ENCODE results near the gene RTN4RL1. TPM values are rescaled to one million over a fixed set of nuclear protein-coding genes. Genes with fewer than 3 reads are reported as not detected.

The RTN4RL1 gene
- total RNA-seq, 2 donors from 2014 or later = 18.2 to 19.6 TPM

DNA sequence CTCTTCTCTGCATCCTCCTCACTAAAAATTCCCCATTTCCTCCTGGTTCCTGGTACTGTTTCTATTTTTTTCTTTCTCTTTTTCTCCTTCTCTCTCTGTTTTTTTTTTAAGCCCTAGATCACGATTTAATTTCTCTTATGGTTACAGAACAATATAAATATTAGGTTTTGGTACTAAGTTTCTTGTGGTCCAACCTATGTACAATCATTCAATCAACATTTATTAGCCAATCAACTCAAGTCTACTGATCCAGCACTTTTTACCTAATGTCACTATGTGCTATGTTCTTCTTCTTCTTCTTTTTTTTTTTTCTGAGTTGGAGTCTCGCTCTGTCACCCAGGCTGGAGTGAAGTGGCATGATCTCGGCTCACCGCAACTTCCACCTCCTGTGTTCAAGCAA is 12.6 kb downstream of the RTN4RL1 start:
- TF ChIP-seq, protein P1, sequence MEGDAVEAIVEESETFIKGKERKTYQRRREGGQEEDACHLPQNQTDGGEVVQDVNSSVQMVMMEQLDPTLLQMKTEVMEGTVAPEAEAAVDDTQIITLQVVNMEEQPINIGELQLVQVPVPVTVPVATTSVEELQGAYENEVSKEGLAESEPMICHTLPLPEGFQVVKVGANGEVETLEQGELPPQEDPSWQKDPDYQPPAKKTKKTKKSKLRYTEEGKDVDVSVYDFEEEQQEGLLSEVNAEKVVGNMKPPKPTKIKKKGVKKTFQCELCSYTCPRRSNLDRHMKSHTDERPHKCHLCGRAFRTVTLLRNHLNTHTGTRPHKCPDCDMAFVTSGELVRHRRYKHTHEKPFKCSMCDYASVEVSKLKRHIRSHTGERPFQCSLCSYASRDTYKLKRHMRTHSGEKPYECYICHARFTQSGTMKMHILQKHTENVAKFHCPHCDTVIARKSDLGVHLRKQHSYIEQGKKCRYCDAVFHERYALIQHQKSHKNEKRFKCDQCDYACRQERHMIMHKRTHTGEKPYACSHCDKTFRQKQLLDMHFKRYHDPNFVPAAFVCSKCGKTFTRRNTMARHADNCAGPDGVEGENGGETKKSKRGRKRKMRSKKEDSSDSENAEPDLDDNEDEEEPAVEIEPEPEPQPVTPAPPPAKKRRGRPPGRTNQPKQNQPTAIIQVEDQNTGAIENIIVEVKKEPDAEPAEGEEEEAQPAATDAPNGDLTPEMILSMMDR (conservative IDR thresholded peaks at IDR 0.05) = no peak
- H3K4me1 ChIP-seq (ENCODE audit: control insufficient read depth, insufficient read depth, low read length) = peaks cover 9% of the 10 kb centered on the region
- no peaks in the 10 kb centered on the region for H3K27me3 ChIP-seq (ENCODE audit: control insufficient read depth, insufficient read depth, low read length, poor library complexity, severe bottlenecking)
- Mint-ChIP-seq H3K36me3 (ENCODE audit: low read depth) (peaks cover 40% of the 10 kb centered on the region), H3K4me3 (no peak overlapping the region), H3K4me1 (peaks cover 20% of the 10 kb centered on the region), H3K27me3 (ENCODE audit: insufficient read depth) (peaks cover 45% of the 10 kb centered on the region), H3K27ac (no peak overlapping the region), H3K9me3 (no peaks in the 10 kb centered on the region)
- 95 to 100% methylated on average over 2 to 4 of the region's 4 CpGs for WGBS, 2 experiments (ENCODE audit: insufficient coverage in 1 of 2, insufficient read length in 1 of 2)
- H3K9me3 ChIP-seq (ENCODE audit: control insufficient read depth, low read length) = no peaks in the 10 kb centered on the region
- H3K9ac ChIP-seq (ENCODE audit: extremely low read depth, low read length, poor library complexity, severe bottlenecking) = no peak overlapping the region
- H3K36me3 ChIP-seq (ENCODE audit: control insufficient read depth, insufficient read depth, low read length) = peaks cover 41% of the 10 kb centered on the region
- H3K27ac ChIP-seq (ENCODE audit: low read depth, low read length) = no peak overlapping the region
- no peak for DNase-seq
- H3K4me3 ChIP-seq (ENCODE audit: low read length) = no peak overlapping the region

DNA sequence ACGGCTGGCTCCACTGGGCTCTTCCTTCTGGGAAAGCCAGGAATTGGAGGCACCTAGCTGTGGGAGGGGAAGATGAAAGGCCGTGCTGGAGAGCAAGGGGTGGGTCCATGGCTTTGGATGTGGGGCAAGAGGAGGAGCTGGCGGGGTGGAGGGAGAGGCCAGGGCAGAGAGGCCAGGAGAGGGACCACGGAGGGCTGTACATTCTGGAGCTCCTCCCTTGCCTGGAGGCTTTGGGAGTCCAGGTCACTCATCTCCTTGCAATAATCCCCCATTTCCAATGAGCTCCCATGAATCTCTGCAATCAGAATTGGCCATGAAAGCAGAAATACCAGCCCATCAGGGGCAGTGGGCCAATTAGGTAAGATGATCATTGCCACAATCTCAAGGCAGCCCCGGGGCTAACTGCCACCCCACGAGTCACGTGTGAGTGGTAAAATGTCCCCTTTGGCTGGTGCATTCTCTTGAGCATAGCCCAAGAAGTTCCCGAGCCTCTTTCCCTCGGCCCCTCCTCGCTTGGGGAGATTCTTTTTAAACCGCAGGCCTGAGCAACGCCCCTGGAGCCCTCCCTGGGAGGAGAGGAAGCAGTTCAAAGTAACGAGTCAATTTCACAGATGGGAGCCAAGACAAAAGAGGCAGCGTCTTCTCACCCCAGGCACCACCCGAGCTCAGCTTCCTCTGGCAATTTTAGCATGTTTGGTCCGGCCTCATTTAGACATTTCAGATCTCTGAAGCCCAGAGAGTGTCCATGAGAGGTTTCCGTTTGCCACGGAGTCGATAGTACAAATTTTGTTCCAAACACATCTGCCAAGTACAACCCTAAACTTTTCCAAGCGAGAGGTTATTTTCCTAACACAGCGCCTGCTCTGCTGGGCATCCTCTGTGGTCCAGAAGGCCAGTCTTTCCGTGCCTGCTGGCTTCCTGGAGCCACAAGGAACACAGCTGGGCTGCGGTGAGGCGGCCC is 13.4 kb downstream of the RTN4RL1 start:
- Mint-ChIP-seq H3K36me3 (ENCODE audit: low read depth) (peaks cover 45% of the 10 kb centered on the region), H3K4me1 (peaks cover 20% of the 10 kb centered on the region), H3K27me3 (ENCODE audit: insufficient read depth) (peaks cover 42% of the 10 kb centered on the region), H3K4me3 (no peak overlapping the region), H3K9me3 (no peaks in the 10 kb centered on the region), H3K27ac (no peak overlapping the region)
- Histone ChIP-seq H3K9ac (ENCODE audit: extremely low read depth, low read length, poor library complexity, severe bottlenecking) (no peak overlapping the region), H3K36me3 (ENCODE audit: control insufficient read depth, insufficient read depth, low read length) (peaks cover 49% of the 10 kb centered on the region), H3K9me3 (ENCODE audit: control insufficient read depth, low read length) (no peaks in the 10 kb centered on the region), H3K4me1 (ENCODE audit: control insufficient read depth, insufficient read depth, low read length) (peaks cover 9% of the 10 kb centered on the region), H3K27me3 (ENCODE audit: control insufficient read depth, insufficient read depth, low read length, poor library complexity, severe bottlenecking) (no peaks in the 10 kb centered on the region), H3K4me3 (ENCODE audit: low read length) (no peak overlapping the region), H3K27ac (ENCODE audit: low read depth, low read length) (no peak overlapping the region)
- TF ChIP-seq, protein P1 (conservative IDR thresholded peaks at IDR 0.05) = no peak
- WGBS, 2 experiments (ENCODE audit: insufficient coverage in 1 of 2, insufficient read length in 1 of 2) = 30 to 47% methylated on average over 12 to 24 of the region's 24 CpGs
- DNase-seq = peak; percentile 84

DNA sequence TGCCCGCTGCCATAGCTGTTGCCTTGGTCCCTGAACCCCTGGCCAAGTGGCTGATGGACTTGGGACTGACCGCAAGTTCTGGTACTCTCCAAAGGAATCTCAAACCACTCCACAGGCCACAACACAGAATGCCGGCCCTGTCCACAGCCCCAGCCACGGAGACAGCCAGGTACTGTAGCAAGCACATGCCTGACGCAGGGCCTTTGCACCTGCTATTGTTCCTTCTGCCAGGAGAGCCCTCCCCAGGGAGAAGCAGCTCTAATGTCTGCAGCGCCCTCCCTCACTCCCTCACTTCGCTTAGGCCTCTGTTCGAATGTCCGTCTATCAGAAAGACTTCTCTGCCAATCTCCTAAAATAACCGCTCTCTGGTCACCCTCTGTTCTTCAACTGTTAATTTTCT is 15.4 kb downstream of the RTN4RL1 start:
- H3K9me3 Mint-ChIP-seq = no peaks in the 10 kb centered on the region
- TF ChIP-seq, protein P1 (conservative IDR thresholded peaks at IDR 0.05) = no peak
- H3K4me1 Mint-ChIP-seq = peaks cover 20% of the 10 kb centered on the region
- WGBS, 2 experiments (ENCODE audit: insufficient coverage in 1 of 2, insufficient read length in 1 of 2) = 97 to 100% methylated on average over 10 of the region's 10 CpGs
- H3K4me3 ChIP-seq (ENCODE audit: low read length) = no peak overlapping the region
- no peaks in the 10 kb centered on the region for H3K27me3 ChIP-seq (ENCODE audit: control insufficient read depth, insufficient read depth, low read length, poor library complexity, severe bottlenecking)
- peaks cover 61% of the 10 kb centered on the region for H3K36me3 ChIP-seq (ENCODE audit: control insufficient read depth, insufficient read depth, low read length)
- no peak overlapping the region for H3K4me3 Mint-ChIP-seq
- no peak overlapping the region for H3K9ac ChIP-seq (ENCODE audit: extremely low read depth, low read length, poor library complexity, severe bottlenecking)
- peaks cover 42% of the 10 kb centered on the region for H3K36me3 Mint-ChIP-seq (ENCODE audit: low read depth)
- H3K27me3 Mint-ChIP-seq (ENCODE audit: insufficient read depth) = peaks cover 33% of the 10 kb centered on the region
- no peak overlapping the region for H3K27ac ChIP-seq (ENCODE audit: low read depth, low read length)
- no peaks in the 10 kb centered on the region for H3K9me3 ChIP-seq (ENCODE audit: control insufficient read depth, low read length)
- peaks cover 9% of the 10 kb centered on the region for H3K4me1 ChIP-seq (ENCODE audit: control insufficient read depth, insufficient read depth, low read length)
- no peak overlapping the region for H3K27ac Mint-ChIP-seq
- no peak for DNase-seq

Data from endodermal cell (in vitro differentiated cells).